DOHH2 (cell line): ENCODE measurements around the gene LLPH.

Experiments
- H3F3A ChIP-seq: fragments of 200-600 bp; sonication (generic), shearing (Covaris generic); 2 replicates; pipeline ENCODE4 v1.6.0; 2016; ENCODE audit warnings: antibody characterized with exemption, mild to moderate bottlenecking; ENCODE audit not compliant: control insufficient read depth, insufficient read depth
- H3K27ac ChIP-seq: fragments of 200-600 bp; sonication (generic); 2 replicates; pipeline ENCODE4 v1.5.1; 2014; ENCODE audit warnings: low read depth, mild to moderate bottlenecking, low read length, moderate library complexity
- H3K27me3 ChIP-seq: fragments of 200-600 bp; sonication (generic); 2 replicates; pipeline ENCODE4 v1.6.1; 2014; ENCODE audit warnings: mild to moderate bottlenecking, low read length, mixed read lengths; ENCODE audit not compliant: control insufficient read depth
- H3K36me3 ChIP-seq: fragments of 200-600 bp; sonication (generic); 2 replicates; pipeline ENCODE4 v1.6.1; 2014; ENCODE audit warnings: mild to moderate bottlenecking, low read length, moderate library complexity, mixed read lengths; ENCODE audit not compliant: control insufficient read depth
- H3K4me1 ChIP-seq: fragments of 200-600 bp; sonication (generic); 2 replicates; pipeline ENCODE4 v1.6.1; 2014; ENCODE audit warnings: mild to moderate bottlenecking, low read length, mixed read lengths; ENCODE audit not compliant: control insufficient read depth
- H3K4me2 ChIP-seq: fragments of 200-600 bp; sonication (generic); 2 replicates; pipeline ENCODE4 v1.6.0; 2014; ENCODE audit warnings: mild to moderate bottlenecking, low read length, moderate library complexity
- H3K4me3 ChIP-seq: fragments of 200-600 bp; sonication (generic); 2 replicates; pipeline ENCODE4 v1.5.1; 2014; ENCODE audit warnings: mild to moderate bottlenecking, low read length, mixed read lengths
- H3K79me2 ChIP-seq: fragments of 200-600 bp; sonication (generic); 2 replicates; pipeline ENCODE4 v1.6.1; 2014; ENCODE audit warnings: mild to moderate bottlenecking, low read length, mixed read lengths; ENCODE audit not compliant: control insufficient read depth
- H3K9me2 ChIP-seq: fragments of 200-600 bp; sonication (generic); replicated peaks from 2 replicates; pipeline ENCODE4 v1.6.1; 2014; ENCODE audit warnings: mild to moderate bottlenecking, low read length, mixed read lengths; ENCODE audit not compliant: control insufficient read depth
- H3K9me3 ChIP-seq: fragments of 200-600 bp; sonication (generic); 2 replicates; pipeline ENCODE4 v1.6.1; 2014; ENCODE audit warnings: antibody characterized with exemption, low read length, mixed read lengths; ENCODE audit not compliant: control insufficient read depth, insufficient read depth
- H4K20me1 ChIP-seq: fragments of 200-600 bp; sonication (generic); 2 replicates; pipeline ENCODE4 v1.6.0; 2014; ENCODE audit warnings: low read depth, mild to moderate bottlenecking, antibody characterized with exemption, low read length, moderate library complexity; ENCODE audit not compliant: control insufficient read depth, insufficient read depth
- EZH2phosphoT487 ChIP-seq: fragments of 200-600 bp; sonication (generic); IDR thresholded peaks from 2 replicates; pipeline ENCODE4 v1.6.1; 2017; ENCODE audit warnings: borderline replicate concordance, mild to moderate bottlenecking, antibody characterized with exemption, low read length, moderate library complexity, mixed read lengths
- TF ChIP-seq, protein P1 (sequence below): fragments of 200-600 bp; sonication (generic); IDR thresholded peaks from one replicate; pipeline ENCODE4 v1.5.1; 2014; ENCODE audit warnings: antibody characterized with exemption, mild to moderate bottlenecking, low read depth, low read length; ENCODE audit not compliant: poor library complexity, severe bottlenecking

LLPH gene

DNA sequence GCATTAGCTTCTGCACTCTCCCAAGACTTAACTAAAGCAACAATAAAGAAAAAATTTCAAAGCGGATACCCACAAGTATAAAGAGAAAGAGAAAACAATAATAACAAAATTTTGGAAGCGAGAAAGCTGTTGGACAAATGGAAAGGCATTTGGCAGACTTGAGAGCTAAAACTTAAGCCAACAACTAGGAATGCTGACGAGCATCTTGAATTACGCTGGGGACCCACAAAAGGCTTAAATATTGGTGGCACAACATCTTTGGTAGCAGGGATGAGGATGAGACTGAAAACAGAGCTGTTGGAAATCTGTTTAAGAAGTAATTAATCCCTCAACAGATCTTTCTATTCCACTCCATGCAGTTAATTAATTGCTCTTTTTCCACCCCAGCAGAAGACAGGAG is 49.8 kb downstream of the LLPH start:
- H3K27me3 ChIP-seq: peaks cover 19% of the 10 kb centered on the region
- no peaks in the 10 kb centered on the region for H3F3A ChIP-seq
- no peak overlapping the region for H3K27ac ChIP-seq
- no peaks in the 10 kb centered on the region for H4K20me1 ChIP-seq
- no peak overlapping the region for H3K4me3 ChIP-seq
- no peaks in the 10 kb centered on the region for H3K9me3 ChIP-seq
- no peaks in the 10 kb centered on the region for H3K4me1 ChIP-seq
- H3K36me3 ChIP-seq: no peaks in the 10 kb centered on the region
- no peak overlapping the region for H3K4me2 ChIP-seq
- no peak for TF ChIP-seq EZH2phosphoT487
- TF ChIP-seq, protein P1, sequence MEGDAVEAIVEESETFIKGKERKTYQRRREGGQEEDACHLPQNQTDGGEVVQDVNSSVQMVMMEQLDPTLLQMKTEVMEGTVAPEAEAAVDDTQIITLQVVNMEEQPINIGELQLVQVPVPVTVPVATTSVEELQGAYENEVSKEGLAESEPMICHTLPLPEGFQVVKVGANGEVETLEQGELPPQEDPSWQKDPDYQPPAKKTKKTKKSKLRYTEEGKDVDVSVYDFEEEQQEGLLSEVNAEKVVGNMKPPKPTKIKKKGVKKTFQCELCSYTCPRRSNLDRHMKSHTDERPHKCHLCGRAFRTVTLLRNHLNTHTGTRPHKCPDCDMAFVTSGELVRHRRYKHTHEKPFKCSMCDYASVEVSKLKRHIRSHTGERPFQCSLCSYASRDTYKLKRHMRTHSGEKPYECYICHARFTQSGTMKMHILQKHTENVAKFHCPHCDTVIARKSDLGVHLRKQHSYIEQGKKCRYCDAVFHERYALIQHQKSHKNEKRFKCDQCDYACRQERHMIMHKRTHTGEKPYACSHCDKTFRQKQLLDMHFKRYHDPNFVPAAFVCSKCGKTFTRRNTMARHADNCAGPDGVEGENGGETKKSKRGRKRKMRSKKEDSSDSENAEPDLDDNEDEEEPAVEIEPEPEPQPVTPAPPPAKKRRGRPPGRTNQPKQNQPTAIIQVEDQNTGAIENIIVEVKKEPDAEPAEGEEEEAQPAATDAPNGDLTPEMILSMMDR: no peak
- H3K9me2 ChIP-seq: no peaks in the 10 kb centered on the region
- H3K79me2 ChIP-seq: no peaks in the 10 kb centered on the region

DNA sequence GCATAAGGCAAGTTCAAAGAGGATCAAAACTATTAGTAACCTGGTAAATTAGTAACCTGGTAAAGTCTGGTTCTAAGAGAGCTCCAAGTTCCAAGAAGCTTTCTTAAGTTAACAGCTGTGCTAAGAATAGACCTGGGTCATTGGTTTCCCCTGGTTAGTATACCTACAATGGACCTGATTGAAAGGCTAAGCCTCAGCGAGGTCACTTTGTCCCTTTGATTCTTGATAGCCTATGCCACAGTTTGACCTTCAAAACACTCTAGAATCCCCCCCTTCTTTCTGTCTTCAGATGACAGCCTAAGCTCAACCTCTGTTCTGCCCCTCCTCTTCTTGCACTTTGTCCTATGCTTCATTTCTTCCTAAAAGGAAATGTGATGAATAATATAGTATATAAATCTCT is 53.0 kb downstream of the LLPH start:
- Histone ChIP-seq H3K4me1 (no peaks in the 10 kb centered on the region), H3K4me2 (no peak overlapping the region), H4K20me1 (no peaks in the 10 kb centered on the region), H3K4me3 (no peak overlapping the region), H3K79me2 (no peaks in the 10 kb centered on the region), H3K9me2 (no peaks in the 10 kb centered on the region), H3K9me3 (no peaks in the 10 kb centered on the region), H3K36me3 (no peaks in the 10 kb centered on the region), H3F3A (no peaks in the 10 kb centered on the region), H3K27ac (no peak overlapping the region), H3K27me3 (peaks cover 19% of the 10 kb centered on the region)
- no peak for TF ChIP-seq EZH2phosphoT487
- TF ChIP-seq, protein P1: no peak

DNA sequence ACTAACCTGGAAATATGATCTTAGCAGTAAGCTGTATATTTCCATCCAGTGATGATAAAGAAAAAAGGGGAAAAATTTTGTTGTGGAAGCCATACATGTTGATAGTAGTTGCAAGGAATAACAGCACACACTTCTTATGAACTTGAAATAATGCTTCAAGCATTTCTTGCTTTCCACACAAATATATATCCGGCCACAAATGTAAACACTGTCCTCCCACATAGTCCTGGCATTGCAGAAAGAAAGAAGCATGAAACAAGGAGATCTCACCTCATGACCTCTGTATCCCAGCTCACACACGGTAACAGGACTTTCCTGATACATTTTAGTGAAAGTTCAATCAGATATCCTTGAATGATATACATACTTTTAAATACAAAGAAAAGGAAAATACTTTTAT is 56.0 kb downstream of the LLPH start:
- no peaks in the 10 kb centered on the region for H3F3A ChIP-seq
- no peaks in the 10 kb centered on the region for H3K9me3 ChIP-seq
- no peaks in the 10 kb centered on the region for H4K20me1 ChIP-seq
- no peaks in the 10 kb centered on the region for H3K36me3 ChIP-seq
- no peaks in the 10 kb centered on the region for H3K79me2 ChIP-seq
- no peaks in the 10 kb centered on the region for H3K9me2 ChIP-seq
- TF ChIP-seq, protein P1: no peak
- no peak for TF ChIP-seq EZH2phosphoT487
- H3K27ac ChIP-seq: no peak overlapping the region
- peaks cover 5% of the 10 kb centered on the region; the same call in 1 of the 2 replicates for H3K4me1 ChIP-seq
- H3K27me3 ChIP-seq: peaks cover 17% of the 10 kb centered on the region
- no peak overlapping the region for H3K4me2 ChIP-seq
- no peak overlapping the region for H3K4me3 ChIP-seq

DNA sequence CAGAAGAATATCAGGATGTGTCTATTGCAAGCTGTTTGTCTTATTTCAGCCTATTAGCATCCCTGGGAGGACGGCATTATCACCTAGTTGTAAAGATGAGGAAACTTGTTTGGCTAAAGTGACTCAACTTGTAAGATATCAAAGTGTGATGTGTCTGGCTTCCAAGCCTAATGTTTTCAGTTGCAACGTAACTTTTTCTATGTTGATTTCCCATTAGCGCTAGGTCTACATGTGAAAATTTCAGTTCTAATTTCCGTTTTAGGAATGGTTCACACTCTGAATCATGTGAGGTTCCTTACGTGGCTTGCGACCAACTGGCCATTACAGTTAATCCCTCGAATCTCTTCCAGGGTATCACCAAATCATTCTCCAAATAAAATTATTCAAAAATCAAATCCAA is 58.0 kb downstream of the LLPH start:
- Histone ChIP-seq H3K79me2 (no peaks in the 10 kb centered on the region), H3K4me3 (no peak overlapping the region), H3K4me1 (peaks cover 5% of the 10 kb centered on the region; the same call in 1 of the 2 replicates), H3K9me2 (no peaks in the 10 kb centered on the region), H4K20me1 (no peaks in the 10 kb centered on the region), H3K36me3 (no peaks in the 10 kb centered on the region), H3F3A (no peaks in the 10 kb centered on the region), H3K27me3 (peaks cover 8% of the 10 kb centered on the region), H3K9me3 (no peaks in the 10 kb centered on the region), H3K4me2 (no peak overlapping the region), H3K27ac (no peak overlapping the region)
- no peak for TF ChIP-seq EZH2phosphoT487
- TF ChIP-seq, protein P1: no peak
